CD4-positive, alpha-beta T cell (primary cell): ENCODE results near the gene UCHL5. TPM values are rescaled to one million over a fixed set of nuclear protein-coding genes. Genes with fewer than 3 reads are reported as not detected.

ENCODE experiments used
- ATAC-seq: fragments of 200-7000 bp; cut with Tn5 transposase; one replicate; pipeline ENCODE4 v1.10.0; 2022; ENCODE audit warnings: mild to moderate bottlenecking; ENCODE audit not compliant: poor library complexity
- CTCF ChIA-PET: fragments of 350-600 bp; sonication (Branson Sonifier 250); formaldehyde crosslinking; loops from one replicate; lab custom pipeline; 2021; ENCODE audit warnings: antibody characterized with exemption, inconsistent platforms; lab: Charles Lee
- POLR2A ChIA-PET: fragments of 350-600 bp; sonication (Branson Sonifier 250); formaldehyde crosslinking; loops from one replicate; lab custom pipeline; 2021; ENCODE audit warnings: antibody characterized with exemption, inconsistent platforms; lab: Charles Lee
- DNase-seq, 14 experiments: peaks; one replicate each; pipeline ENCODE4 v3.0.0-alpha.2; 2013 to 2020; ENCODE audit warnings: mixed read lengths in 2 of 14
- H3K27ac ChIP-seq, 2 donors: one replicate each; pipeline versions ENCODE4 v1.5.1 to v1.7.0; 2013; ENCODE audit warnings: low read length in 2 of 2, low read depth in 1 of 2, mild to moderate bottlenecking in 1 of 2
- H3K27me3 ChIP-seq, 2 experiments: 1 replicate in 1 of 2; 2 replicates in 1 of 2; pipeline versions ENCODE4 v1.6.1 to v1.7.0; 2013; ENCODE audit warnings: low read length in 2 of 2, control low read depth in 1 of 2, mild to moderate bottlenecking in 1 of 2, moderate library complexity in 1 of 2; ENCODE audit not compliant: insufficient read depth in 2 of 2, control insufficient read depth in 1 of 2
- H3K36me3 ChIP-seq: one replicate; pipeline ENCODE4 v1.6.1; 2013; ENCODE audit warnings: low read length, control low read depth; ENCODE audit not compliant: insufficient read depth
- H3K4me1 ChIP-seq: one replicate; pipeline ENCODE4 v1.6.1; 2013; ENCODE audit warnings: low read length, control low read depth; ENCODE audit not compliant: insufficient read depth
- H3K4me3 ChIP-seq: one replicate; pipeline ENCODE4 v1.5.1; 2013; ENCODE audit warnings: mild to moderate bottlenecking, low read length, moderate library complexity
- H3K9me3 ChIP-seq, 2 experiments: 1 replicate in 1 of 2; 2 replicates in 1 of 2; pipeline versions ENCODE4 v1.6.1 to v1.7.0; 2013; ENCODE audit warnings: low read length in 2 of 2, mild to moderate bottlenecking in 2 of 2, control low read depth in 1 of 2, moderate library complexity in 1 of 2; ENCODE audit not compliant: control insufficient read depth in 1 of 2, insufficient read depth in 1 of 2
- H3K27ac Mint-ChIP-seq: one replicate; pipeline ENCODE4 v1.8.0; 2020; ENCODE audit warnings: mixed read lengths
- H3K27me3 Mint-ChIP-seq: one replicate; pipeline ENCODE4 v1.8.0; 2021; ENCODE audit warnings: mixed read lengths
- H3K36me3 Mint-ChIP-seq: one replicate; pipeline ENCODE4 v1.8.0; 2021; ENCODE audit warnings: low read depth, mixed read lengths
- H3K4me1 Mint-ChIP-seq: one replicate; pipeline ENCODE4 v1.8.0; 2021; ENCODE audit warnings: low read depth, mixed read lengths
- H3K4me3 Mint-ChIP-seq: one replicate; pipeline ENCODE4 v1.8.0; 2020; ENCODE audit warnings: mild to moderate bottlenecking, mixed read lengths
- H3K9me3 Mint-ChIP-seq: one replicate; pipeline ENCODE4 v1.8.0; 2020; ENCODE audit warnings: mixed read lengths
- intact Hi-C, 2 experiments: fragments of 100-400 bp; cut with DNase I in 1 of 2; cut with micrococcal nuclease in 1 of 2; formaldehyde crosslinking; loops; one replicate each; pipeline versions ENCODE4 v1.15.1 to v1.9.0; 2023 to 2025; cut with DNase I, micrococcal nuclease
- total RNA-seq, 174 experiments: library from RNA in 2 of 174; stranded (reverse) in 2 of 174; gene quantifications; one replicate each; pipeline ENCODE4 v1.2.3 and lab custom pipeline; 2021 to 2026
- TF ChIP-seq, protein P1 (sequence below): fragments of 200-600 bp; IDR thresholded peaks from one replicate; pipeline ENCODE4 v1.8.0; 2022; ENCODE audit warnings: antibody characterized with exemption, mild to moderate bottlenecking

The UCHL5 gene
- total RNA-seq, 2 experiments from 2014 or later = 16.4 to 19.2 TPM

GRCh38 chr1:192962901-192963300 is 96.3 kb downstream of the UCHL5 start:
- H3K27ac ChIP-seq = no peak overlapping the region
- ATAC-seq = no peak
- Mint-ChIP-seq H3K4me3 (no peak overlapping the region), H3K4me1 (peaks cover 7% of the 10 kb centered on the region), H3K9me3 (no peaks in the 10 kb centered on the region), H3K36me3 (peaks cover 7% of the 10 kb centered on the region), H3K27ac (no peak overlapping the region), H3K27me3 (no peaks in the 10 kb centered on the region)
- no peak overlapping the region for H3K4me3 ChIP-seq
- no peak for DNase-seq
- ChIA-PET POLR2A (no interaction called here), CTCF (interaction anchor here (1.2 kb wide), 1 partner anchor 12 kb away, joined by 3 read pairs; no protein-coding TSS in a partner anchor)
- H3K9me3 ChIP-seq = no peaks in the 10 kb centered on the region
- no peaks in the 10 kb centered on the region for H3K4me1 ChIP-seq
- intact Hi-C loops = no loop called here
- H3K36me3 ChIP-seq = no peaks in the 10 kb centered on the region
- TF ChIP-seq, protein P1, sequence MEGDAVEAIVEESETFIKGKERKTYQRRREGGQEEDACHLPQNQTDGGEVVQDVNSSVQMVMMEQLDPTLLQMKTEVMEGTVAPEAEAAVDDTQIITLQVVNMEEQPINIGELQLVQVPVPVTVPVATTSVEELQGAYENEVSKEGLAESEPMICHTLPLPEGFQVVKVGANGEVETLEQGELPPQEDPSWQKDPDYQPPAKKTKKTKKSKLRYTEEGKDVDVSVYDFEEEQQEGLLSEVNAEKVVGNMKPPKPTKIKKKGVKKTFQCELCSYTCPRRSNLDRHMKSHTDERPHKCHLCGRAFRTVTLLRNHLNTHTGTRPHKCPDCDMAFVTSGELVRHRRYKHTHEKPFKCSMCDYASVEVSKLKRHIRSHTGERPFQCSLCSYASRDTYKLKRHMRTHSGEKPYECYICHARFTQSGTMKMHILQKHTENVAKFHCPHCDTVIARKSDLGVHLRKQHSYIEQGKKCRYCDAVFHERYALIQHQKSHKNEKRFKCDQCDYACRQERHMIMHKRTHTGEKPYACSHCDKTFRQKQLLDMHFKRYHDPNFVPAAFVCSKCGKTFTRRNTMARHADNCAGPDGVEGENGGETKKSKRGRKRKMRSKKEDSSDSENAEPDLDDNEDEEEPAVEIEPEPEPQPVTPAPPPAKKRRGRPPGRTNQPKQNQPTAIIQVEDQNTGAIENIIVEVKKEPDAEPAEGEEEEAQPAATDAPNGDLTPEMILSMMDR = no peak
- H3K27me3 ChIP-seq = no peaks in the 10 kb centered on the region

Other genes starting within 250 kb of the UCHL5 start
- gene RO60, start 252 bp upstream of the UCHL5 start, total RNA-seq = 10 to 100 TPM; 46.1 to 46.3 TPM
- gene GLRX2, start 46.1 kb upstream of the UCHL5 start, total RNA-seq = 1 to 10 TPM; 4.3 to 5.5 TPM
- gene CDC73, start 62.7 kb upstream of the UCHL5 start, total RNA-seq = 10 to 100 TPM; 65.4 to 66.5 TPM
- gene B3GALT2, start 127.3 kb upstream of the UCHL5 start, total RNA-seq = under 1 TPM; 0.22 to 0.25 TPM